ENCODE data around the gene LDB2.
"Not testable (repeated sequence)": the region's sequence is repeated elsewhere in the genome, so short reads cannot be mapped to it uniquely, and the experiment has no call there.

LDB2 gene

GRCh38 chr4:16569790-16570189 lies 328.7 kb downstream of the LDB2 start:
- Histone ChIP-seq H3K36me3 (no peaks in the 10 kb centered on the region), H3K4me3 (ENCODE audit: low read depth, low read length) (no peak overlapping the region), H3K9me3 (ENCODE audit: severe bottlenecking) (no peaks in the 10 kb centered on the region), H3K27ac (no peak overlapping the region), H3K27me3 (ENCODE audit: insufficient read depth, low read depth, severe bottlenecking) (peaks cover 5% of the 10 kb centered on the region)
- no peak for DNase-seq
- TF ChIP-seq CTCF (IDR thresholded peaks at IDR 0.05; ENCODE audit: low read depth, low read length), result no peak

GRCh38 chr4:16557316-16557715 lies 341.1 kb downstream of the LDB2 start:
- not testable (repeated sequence) for H3K36me3 ChIP-seq; H3K27ac ChIP-seq; DNase-seq; H3K9me3 ChIP-seq (ENCODE audit: severe bottlenecking); H3K4me3 ChIP-seq (ENCODE audit: low read depth, low read length)
- peaks cover 11% of the 10 kb centered on the region for H3K27me3 ChIP-seq (ENCODE audit: insufficient read depth, low read depth, severe bottlenecking)

GRCh38 chr4:16555156-16555555 lies 343.3 kb downstream of the LDB2 start:
- DNase-seq, result no peak
- H3K4me3 ChIP-seq (ENCODE audit: low read depth, low read length), result no peak overlapping the region
- no peaks in the 10 kb centered on the region for H3K36me3 ChIP-seq
- peaks cover 5% of the 10 kb centered on the region for H3K9me3 ChIP-seq (ENCODE audit: severe bottlenecking)
- H3K27me3 ChIP-seq (ENCODE audit: insufficient read depth, low read depth, severe bottlenecking), result peaks cover 21% of the 10 kb centered on the region
- TF ChIP-seq CTCF (IDR thresholded peaks at IDR 0.05; ENCODE audit: low read depth, low read length), result no peak
- no peak overlapping the region for H3K27ac ChIP-seq

- Histone ChIP-seq H3K9me3 (ENCODE audit: severe bottlenecking) (no peaks in the 10 kb centered on the region), H3K27me3 (ENCODE audit: insufficient read depth, low read depth, severe bottlenecking) (peaks cover 40% of the 10 kb centered on the region), H3K36me3 (no peaks in the 10 kb centered on the region), H3K27ac (no peak overlapping the region), H3K4me3 (ENCODE audit: low read depth, low read length) (no peak overlapping the region)
- no peak for DNase-seq
- TF ChIP-seq CTCF (IDR thresholded peaks at IDR 0.05; ENCODE audit: low read depth, low read length), result no peak
Measured at GRCh38 chr4:16550531-16550930, 347.9 kb downstream of the LDB2 start.

GRCh38 chr4:16545656-16546055 lies 352.8 kb downstream of the LDB2 start:
- no peak for DNase-seq

GRCh38 chr4:16544869-16545268 lies 353.6 kb downstream of the LDB2 start:
- no peak for DNase-seq
- Histone ChIP-seq H3K9me3 (ENCODE audit: severe bottlenecking) (peaks cover 3% of the 10 kb centered on the region), H3K36me3 (no peaks in the 10 kb centered on the region), H3K4me3 (ENCODE audit: low read depth, low read length) (no peak overlapping the region), H3K27ac (no peak overlapping the region), H3K27me3 (ENCODE audit: insufficient read depth, low read depth, severe bottlenecking) (peaks cover 43% of the 10 kb centered on the region)
- no peak for TF ChIP-seq CTCF (IDR thresholded peaks at IDR 0.05; ENCODE audit: low read depth, low read length)

More at GRCh38 chr4:16545656-16546055, 352.8 kb downstream of the LDB2 start:
- no peak for TF ChIP-seq CTCF (IDR thresholded peaks at IDR 0.05; ENCODE audit: low read depth, low read length)
- H3K9me3 ChIP-seq (ENCODE audit: severe bottlenecking), result peaks cover 3% of the 10 kb centered on the region
- H3K36me3 ChIP-seq, result no peaks in the 10 kb centered on the region
- H3K27ac ChIP-seq, result no peak overlapping the region
- no peak overlapping the region for H3K4me3 ChIP-seq (ENCODE audit: low read depth, low read length)
- H3K27me3 ChIP-seq (ENCODE audit: insufficient read depth, low read depth, severe bottlenecking), result peaks cover 51% of the 10 kb centered on the region
